Activated CD8-positive, alpha-beta T cell treated with anti-CD3 and anti-CD28 coated beads, Interleukin-2, amount 10 ng/mL, durations not matched to agents 7 days and 5 days (primary cell): ENCODE data around the gene GPR45. TPM values are rescaled to one million over a fixed set of nuclear protein-coding genes. Genes with fewer than 3 reads are reported as not detected.
A peak's percentile ranks its signal among the peaks of the same experiment; 100 is the strongest.

Experiments used
- ATAC-seq: fragments of 150-1000 bp; cut with Tn5 transposase; one replicate; pipeline ENCODE4 v1.10.0; 2021; ENCODE audit warnings: moderate library complexity
- CTCF ChIA-PET: fragments of 350-600 bp; sonication (Branson Sonifier 250); formaldehyde crosslinking; loops from one replicate; lab custom pipeline; 2021; ENCODE audit warnings: antibody characterized with exemption; lab: Charles Lee
- POLR2A ChIA-PET: fragments of 350-600 bp; sonication (Branson Sonifier 250); formaldehyde crosslinking; loops from one replicate; lab custom pipeline; 2021; ENCODE audit warnings: antibody characterized with exemption; lab: Charles Lee
- DNase-seq: peaks from one replicate; pipeline ENCODE4 v3.0.0-alpha.2; 2020
- H3K27ac Mint-ChIP-seq: one replicate; pipeline ENCODE4 v1.8.0; 2021; ENCODE audit warnings: mild to moderate bottlenecking, mixed read lengths
- H3K27me3 Mint-ChIP-seq: one replicate; pipeline ENCODE4 v1.8.0; 2021; ENCODE audit warnings: low read depth, mixed read lengths
- H3K36me3 Mint-ChIP-seq: one replicate; pipeline ENCODE4 v1.8.0; 2021; ENCODE audit warnings: low read depth, mixed read lengths
- H3K4me1 Mint-ChIP-seq: one replicate; pipeline ENCODE4 v1.8.0; 2021; ENCODE audit warnings: low read depth, mixed read lengths
- H3K4me3 Mint-ChIP-seq: one replicate; pipeline ENCODE4 v1.8.0; 2021; ENCODE audit warnings: mild to moderate bottlenecking, mixed read lengths
- H3K9me3 Mint-ChIP-seq: one replicate; pipeline ENCODE4 v1.8.0; 2022; ENCODE audit warnings: mixed read lengths; ENCODE audit not compliant: insufficient read depth
- total RNA-seq, 2 experiments: library from RNA; stranded (reverse); gene quantifications; one replicate each; pipeline ENCODE4 v1.2.3, GENCODE V29; 2021

Gene GPR45
- total RNA-seq, 2 experiments from 2014 or later: not detected

GRCh38 chr2:105256431-105257047 is 15.0 kb downstream of the GPR45 start:
- H3K27ac Mint-ChIP-seq: no peak overlapping the region
- ChIA-PET POLR2A (no interaction called here), CTCF (no interaction called here)
- H3K4me1 Mint-ChIP-seq: no peaks in the 10 kb centered on the region
- DNase-seq (no peak), ATAC-seq (no peak)
- no peaks in the 10 kb centered on the region for H3K36me3 Mint-ChIP-seq
- H3K27me3 Mint-ChIP-seq: no peaks in the 10 kb centered on the region
- no peaks in the 10 kb centered on the region for H3K9me3 Mint-ChIP-seq
- H3K4me3 Mint-ChIP-seq: no peak overlapping the region

GRCh38 chr2:105257981-105258380 is 16.4 kb downstream of the GPR45 start:
- Mint-ChIP-seq H3K27me3 (no peaks in the 10 kb centered on the region), H3K9me3 (no peaks in the 10 kb centered on the region), H3K36me3 (no peaks in the 10 kb centered on the region), H3K27ac (no peak overlapping the region), H3K4me1 (no peaks in the 10 kb centered on the region), H3K4me3 (no peak overlapping the region)
- POLR2A ChIA-PET: no interaction called here
- CTCF ChIA-PET: interaction anchor here (1.4 kb wide), 1 partner anchor 30 kb away, joined by 3 read pairs; no protein-coding TSS in a partner anchor
- DNase-seq (no peak), ATAC-seq (no peak)

GRCh38 chr2:105258835-105259350 is 17.4 kb downstream of the GPR45 start:
- no peak for ATAC-seq
- ChIA-PET CTCF (no interaction called here), POLR2A (no interaction called here)
- Mint-ChIP-seq H3K4me3 (no peak overlapping the region), H3K9me3 (no peaks in the 10 kb centered on the region), H3K27ac (no peak overlapping the region), H3K4me1 (no peaks in the 10 kb centered on the region), H3K27me3 (no peaks in the 10 kb centered on the region), H3K36me3 (peaks cover 1% of the 10 kb centered on the region)
- no peak for DNase-seq

GRCh38 chr2:105261061-105261460 is 19.5 kb downstream of the GPR45 start:
- no peak for DNase-seq
- Mint-ChIP-seq H3K4me1 (no peaks in the 10 kb centered on the region), H3K9me3 (no peaks in the 10 kb centered on the region), H3K27ac (no peak overlapping the region), H3K4me3 (no peak overlapping the region), H3K27me3 (no peaks in the 10 kb centered on the region), H3K36me3 (peaks cover 8% of the 10 kb centered on the region)
- ChIA-PET POLR2A (no interaction called here), CTCF (interaction anchor here (1.1 kb wide), 1 partner anchor 25 kb away, joined by 3 read pairs; no protein-coding TSS in a partner anchor)
- no peak for ATAC-seq

GRCh38 chr2:105262651-105263091 is 21.1 kb downstream of the GPR45 start:
- ChIA-PET POLR2A (no interaction called here), CTCF (interaction anchor here (1.1 kb wide), 1 partner anchor 24 kb away, joined by 3 read pairs; no protein-coding TSS in a partner anchor)
- no peaks in the 10 kb centered on the region for H3K9me3 Mint-ChIP-seq
- H3K4me3 Mint-ChIP-seq: no peak overlapping the region
- no peak overlapping the region for H3K27ac Mint-ChIP-seq
- no peaks in the 10 kb centered on the region for H3K4me1 Mint-ChIP-seq
- H3K36me3 Mint-ChIP-seq: peaks cover 14% of the 10 kb centered on the region
- H3K27me3 Mint-ChIP-seq: no peaks in the 10 kb centered on the region
- DNase-seq: no peak
- no peak for ATAC-seq

GRCh38 chr2:105269426-105269825 is 27.9 kb downstream of the GPR45 start:
- H3K36me3 Mint-ChIP-seq: peaks cover 40% of the 10 kb centered on the region
- CTCF ChIA-PET: no interaction called here
- DNase-seq (no peak), ATAC-seq (no peak)
- H3K4me3 Mint-ChIP-seq: no peak overlapping the region
- no peaks in the 10 kb centered on the region for H3K9me3 Mint-ChIP-seq
- H3K27ac Mint-ChIP-seq: no peak overlapping the region
- H3K27me3 Mint-ChIP-seq: no peaks in the 10 kb centered on the region
- no peaks in the 10 kb centered on the region for H3K4me1 Mint-ChIP-seq
- POLR2A ChIA-PET: no interaction called here

GRCh38 chr2:105271393-105272045 is 30.0 kb downstream of the GPR45 start:
- ATAC-seq (no peak), DNase-seq (no peak)
- Mint-ChIP-seq H3K27me3 (no peaks in the 10 kb centered on the region), H3K4me3 (no peak overlapping the region), H3K4me1 (no peaks in the 10 kb centered on the region), H3K36me3 (peaks cover 40% of the 10 kb centered on the region), H3K9me3 (no peaks in the 10 kb centered on the region), H3K27ac (no peak overlapping the region)
- CTCF ChIA-PET: interaction anchor here (1.2 kb wide), 1 partner anchor 16 kb away, joined by 3 read pairs; no protein-coding TSS in a partner anchor
- POLR2A ChIA-PET: no interaction called here

GRCh38 chr2:105272176-105272575 is 30.6 kb downstream of the GPR45 start:
- H3K27me3 Mint-ChIP-seq: no peaks in the 10 kb centered on the region
- peaks cover 44% of the 10 kb centered on the region for H3K36me3 Mint-ChIP-seq
- H3K9me3 Mint-ChIP-seq: no peaks in the 10 kb centered on the region
- no peak overlapping the region for H3K4me3 Mint-ChIP-seq
- H3K4me1 Mint-ChIP-seq: no peaks in the 10 kb centered on the region
- no peak for DNase-seq
- POLR2A ChIA-PET: no interaction called here
- no peak for ATAC-seq
- CTCF ChIA-PET: no interaction called here
- H3K27ac Mint-ChIP-seq: no peak overlapping the region

GRCh38 chr2:105274046-105274445 is 32.5 kb downstream of the GPR45 start:
- Mint-ChIP-seq H3K4me3 (no peak overlapping the region), H3K4me1 (no peaks in the 10 kb centered on the region), H3K27ac (no peak overlapping the region), H3K36me3 (peaks cover 41% of the 10 kb centered on the region), H3K27me3 (no peaks in the 10 kb centered on the region), H3K9me3 (no peaks in the 10 kb centered on the region)
- POLR2A ChIA-PET: no interaction called here
- DNase-seq (no peak), ATAC-seq (no peak)
- CTCF ChIA-PET: no interaction called here

- H3K27ac Mint-ChIP-seq: no peak overlapping the region
- CTCF ChIA-PET: interaction anchor here (0.8 to 1.6 kb wide), 2 partner anchors 9 to 16 kb away, joined by 4 to 6 read pairs; no protein-coding TSS in a partner anchor
- POLR2A ChIA-PET: no interaction called here
- no peaks in the 10 kb centered on the region for H3K4me1 Mint-ChIP-seq
- no peak overlapping the region for H3K4me3 Mint-ChIP-seq
- ATAC-seq (no peak), DNase-seq (no peak)
- no peaks in the 10 kb centered on the region for H3K27me3 Mint-ChIP-seq
- peaks cover 29% of the 10 kb centered on the region for H3K36me3 Mint-ChIP-seq
- no peaks in the 10 kb centered on the region for H3K9me3 Mint-ChIP-seq
Observed at GRCh38 chr2:105278654-105279053, 37.1 kb downstream of the GPR45 start.

GRCh38 chr2:105279126-105279525 is 37.6 kb downstream of the GPR45 start:
- Mint-ChIP-seq H3K4me1 (no peaks in the 10 kb centered on the region), H3K27ac (no peak overlapping the region), H3K36me3 (peaks cover 29% of the 10 kb centered on the region), H3K4me3 (no peak overlapping the region), H3K9me3 (no peaks in the 10 kb centered on the region), H3K27me3 (no peaks in the 10 kb centered on the region)
- no peak for DNase-seq
- ChIA-PET CTCF (interaction anchor here (0.8 to 1.6 kb wide), 2 partner anchors 9 to 16 kb away, joined by 4 to 6 read pairs; no protein-coding TSS in a partner anchor), POLR2A (no interaction called here)
- no peak for ATAC-seq

GRCh38 chr2:105280281-105280680 is 38.7 kb downstream of the GPR45 start:
- Mint-ChIP-seq H3K27ac (peak overlapping the region; percentile 31), H3K27me3 (no peaks in the 10 kb centered on the region), H3K4me1 (no peaks in the 10 kb centered on the region), H3K9me3 (no peaks in the 10 kb centered on the region), H3K4me3 (no peak overlapping the region), H3K36me3 (peaks cover 22% of the 10 kb centered on the region)
- DNase-seq (no peak), ATAC-seq (no peak)
- ChIA-PET CTCF (interaction anchor here (1.6 kb wide), 1 partner anchor 15 kb away, joined by 6 read pairs; no protein-coding TSS in a partner anchor), POLR2A (no interaction called here)
